Measurements from ENCODE around the gene S100PBP.

The S100PBP gene

GRCh38 chr1:32828341-32828740, 10.9 kb downstream of the S100PBP start:
- H3F3A ChIP-seq (ENCODE audit: insufficient read depth, low read length), result 0 out of 2 replicates have a peak, but pooled peaks cover 5% of the 10 kb centered on the region
- peaks cover 9% of the 10 kb centered on the region; the same call in 1 of the 2 replicates for H3K4me1 ChIP-seq (ENCODE audit: low read length)
- no peak for DNase-seq
- H3K4me3 ChIP-seq (ENCODE audit: low read length), result no peak overlapping the region
- TF ChIP-seq CTCF (IDR thresholded peaks at IDR 0.05; ENCODE audit: low read length) (no peak), EZH2 (optimal IDR thresholded peaks at IDR 0.05; ENCODE audit: low read depth, low read length) (no peak), EZH2phosphoT487 (IDR thresholded peaks at IDR 0.05; ENCODE audit: low read length) (no peak)
- no peaks in the 10 kb centered on the region for H3K9me2 ChIP-seq (replicated peaks; ENCODE audit: insufficient read depth, low read length)
- H3K27me3 ChIP-seq (replicated peaks; ENCODE audit: insufficient read depth, low read length), result no peaks in the 10 kb centered on the region
- H3K79me2 ChIP-seq (ENCODE audit: low read length), result peaks cover 41% of the 10 kb centered on the region
- H3K27ac ChIP-seq (ENCODE audit: low read length), result no peak overlapping the region
- no peak overlapping the region for H2AFZ ChIP-seq (ENCODE audit: low read length)
- no peaks in the 10 kb centered on the region for H4K20me1 ChIP-seq (ENCODE audit: insufficient read depth, low read length)
- H3K9me3 ChIP-seq (replicated peaks; ENCODE audit: insufficient read depth, low read length), result no peaks in the 10 kb centered on the region
- peaks cover 8% of the 10 kb centered on the region; the same call in 1 of the 2 replicates for H3K36me3 ChIP-seq (replicated peaks; ENCODE audit: insufficient read depth, low read length)
- no peak overlapping the region for H3K4me2 ChIP-seq (ENCODE audit: low read depth, low read length)
- no peak overlapping the region for H3K9ac ChIP-seq (ENCODE audit: low read length)

GRCh38 chr1:32830092-32830852, 12.8 kb downstream of the S100PBP start:
- Histone ChIP-seq H3K79me2 (ENCODE audit: low read length) (peaks cover 31% of the 10 kb centered on the region), H3K4me1 (ENCODE audit: low read length) (peaks cover 9% of the 10 kb centered on the region; the same call in 1 of the 2 replicates), H4K20me1 (ENCODE audit: insufficient read depth, low read length) (no peaks in the 10 kb centered on the region), H3K4me3 (ENCODE audit: low read length) (no peak overlapping the region), H3K36me3 (replicated peaks; ENCODE audit: insufficient read depth, low read length) (peaks cover 12% of the 10 kb centered on the region; the same call in 1 of the 2 replicates), H3F3A (ENCODE audit: insufficient read depth, low read length) (0 out of 2 replicates have a peak, but pooled peaks cover 5% of the 10 kb centered on the region), H3K9ac (ENCODE audit: low read length) (no peak overlapping the region), H3K9me2 (replicated peaks; ENCODE audit: insufficient read depth, low read length) (no peaks in the 10 kb centered on the region), H3K27me3 (replicated peaks; ENCODE audit: insufficient read depth, low read length) (no peaks in the 10 kb centered on the region), H3K4me2 (ENCODE audit: low read depth, low read length) (no peak overlapping the region), H2AFZ (ENCODE audit: low read length) (no peak overlapping the region), H3K27ac (ENCODE audit: low read length) (no peak overlapping the region), H3K9me3 (replicated peaks; ENCODE audit: insufficient read depth, low read length) (no peaks in the 10 kb centered on the region)
- no peak for TF ChIP-seq EZH2phosphoT487 (IDR thresholded peaks at IDR 0.05; ENCODE audit: low read length)
- TF ChIP-seq CTCF (IDR thresholded peaks at IDR 0.05; ENCODE audit: low read length), result no peak
- no peak for DNase-seq

- TF ChIP-seq EZH2phosphoT487 (IDR thresholded peaks at IDR 0.05; ENCODE audit: low read length) (no peak), EZH2 (optimal IDR thresholded peaks at IDR 0.05; ENCODE audit: low read depth, low read length) (no peak), CTCF (IDR thresholded peaks at IDR 0.05; ENCODE audit: low read length) (no peak)
- peaks cover 12% of the 10 kb centered on the region; the same call in 1 of the 2 replicates for H3K36me3 ChIP-seq (replicated peaks; ENCODE audit: insufficient read depth, low read length)
- no peaks in the 10 kb centered on the region for H3K27me3 ChIP-seq (replicated peaks; ENCODE audit: insufficient read depth, low read length)
- no peaks in the 10 kb centered on the region for H3K9me2 ChIP-seq (replicated peaks; ENCODE audit: insufficient read depth, low read length)
- H3K79me2 ChIP-seq (ENCODE audit: low read length), result peaks cover 15% of the 10 kb centered on the region
- no peak overlapping the region for H3K4me2 ChIP-seq (ENCODE audit: low read depth, low read length)
- no peak for DNase-seq
- no peak overlapping the region for H3K9ac ChIP-seq (ENCODE audit: low read length)
- H3K4me1 ChIP-seq (ENCODE audit: low read length), result peaks cover 9% of the 10 kb centered on the region; the same call in 1 of the 2 replicates
- no peak overlapping the region for H3K27ac ChIP-seq (ENCODE audit: low read length)
- H2AFZ ChIP-seq (ENCODE audit: low read length), result no peak overlapping the region
- no peaks in the 10 kb centered on the region for H4K20me1 ChIP-seq (ENCODE audit: insufficient read depth, low read length)
- H3K9me3 ChIP-seq (replicated peaks; ENCODE audit: insufficient read depth, low read length), result no peaks in the 10 kb centered on the region
- H3F3A ChIP-seq (ENCODE audit: insufficient read depth, low read length), result 0 out of 2 replicates have a peak, but pooled peaks cover 5% of the 10 kb centered on the region
- no peak overlapping the region for H3K4me3 ChIP-seq (ENCODE audit: low read length)
These were observed 14.4 kb downstream of the S100PBP start for GRCh38 chr1:32831878-32832277.
